OCI-LY7 (cell line): ENCODE measurements around the gene PC. TPM values are rescaled to one million over a fixed set of nuclear protein-coding genes. Genes with fewer than 3 reads are reported as not detected.

Source experiments
- BruUV-seq: library from RNA; stranded (reverse); fragments of 400-500 nt; replicated peaks from 2 replicates; lab custom pipeline; 2021; lab: Mats Ljungman, UMichigan
- CTCF ChIA-PET: fragments of 300-600 bp; sonication (Branson Sonifier 250); formaldehyde crosslinking; loops from one replicate; lab custom pipeline; 2022; ENCODE audit warnings: antibody characterized with exemption; ENCODE audit not compliant: unreplicated experiment; lab: Charles Lee
- POLR2A ChIA-PET: fragments of 300-600 bp; sonication (Branson Sonifier 250); formaldehyde crosslinking; loops from one replicate; lab custom pipeline; 2022; ENCODE audit warnings: antibody characterized with exemption; lab: Charles Lee
- DNase-seq: peaks from one replicate; pipeline ENCODE4 v3.0.0-alpha.2; 2015; ENCODE audit warnings: low spot score
- H2AFZ ChIP-seq: fragments of 200-600 bp; sonication (generic), shearing (Covaris generic); 2 replicates; pipeline ENCODE4 v1.6.1; 2014; ENCODE audit warnings: mild to moderate bottlenecking, antibody characterized with exemption, low read length, moderate library complexity
- H3K27ac ChIP-seq: fragments of 200-600 bp; sonication (generic); 2 replicates; pipeline ENCODE4 v1.5.1; 2014; ENCODE audit warnings: mixed run types, low read depth, mild to moderate bottlenecking, moderate library complexity, low read length, inconsistent platforms; ENCODE audit not compliant: poor library complexity, severe bottlenecking
- H3K36me3 ChIP-seq: fragments of 200-600 bp; sonication (generic); 2 replicates; pipeline ENCODE4 v1.6.1; 2014; ENCODE audit warnings: mild to moderate bottlenecking, antibody characterized with exemption, low read length, moderate library complexity, mixed read lengths; ENCODE audit not compliant: insufficient read depth
- H3K4me1 ChIP-seq: fragments of 200-600 bp; sonication (generic); 2 replicates; pipeline ENCODE4 v1.5.1; 2014; ENCODE audit warnings: mild to moderate bottlenecking, low read length; ENCODE audit not compliant: insufficient read depth, poor library complexity, severe bottlenecking
- H3K4me2 ChIP-seq: fragments of 200-600 bp; sonication (generic); 2 replicates; pipeline ENCODE4 v1.6.1; 2014; ENCODE audit warnings: mild to moderate bottlenecking, low read length
- H3K4me3 ChIP-seq: fragments of 200-600 bp; sonication (generic); 2 replicates; pipeline ENCODE4 v1.5.1; 2014; ENCODE audit warnings: mild to moderate bottlenecking, low read depth, low read length; ENCODE audit not compliant: poor library complexity, severe bottlenecking
- H3K79me2 ChIP-seq: fragments of 200-600 bp; sonication (generic); 2 replicates; pipeline ENCODE4 v1.6.1; 2016; ENCODE audit warnings: low read depth, mild to moderate bottlenecking, low read length, moderate library complexity, mixed read lengths; ENCODE audit not compliant: insufficient read depth
- H3K9me2 ChIP-seq: fragments of 200-600 bp; sonication (generic); 2 replicates; pipeline ENCODE4 v1.6.1; 2016; ENCODE audit warnings: mild to moderate bottlenecking, low read length, mixed read lengths; ENCODE audit not compliant: insufficient read depth
- H3K9me3 ChIP-seq: fragments of 200-600 bp; sonication (generic); 2 replicates; pipeline ENCODE4 v1.6.1; 2014; ENCODE audit warnings: mild to moderate bottlenecking, mixed run types, low read length, mixed read lengths
- H4K20me1 ChIP-seq: fragments of 200-600 bp; sonication (generic); 2 replicates; pipeline ENCODE4 v1.6.1; 2014; ENCODE audit warnings: mild to moderate bottlenecking, antibody characterized with exemption, low read length, moderate library complexity, mixed read lengths; ENCODE audit not compliant: insufficient read depth
- CTCF ChIP-seq: fragments of 200-600 bp; sonication (generic); conservative IDR thresholded peaks from 2 replicates; pipeline ENCODE4 v1.5.1; 2014; ENCODE audit warnings: mild to moderate bottlenecking, antibody characterized with exemption, low read length, moderate library complexity, mixed read lengths
- EZH2phosphoT487 ChIP-seq: fragments of 200-600 bp; sonication (generic); IDR thresholded peaks from 2 replicates; pipeline ENCODE4 v1.6.1; 2018; ENCODE audit warnings: low read depth, borderline replicate concordance, mild to moderate bottlenecking, mixed run types, antibody characterized with exemption, low read length, moderate library complexity, mixed read lengths
- intact Hi-C: fragments of 100-400 bp; cut with micrococcal nuclease; formaldehyde crosslinking; loops from one replicate; pipeline ENCODE4 v1.10.0; 2022; ENCODE audit not compliant: unreplicated experiment
- total RNA-seq, 2 experiments: library from RNA; depleted of rRNA in 1 of 2; stranded (reverse); fragments of >200 nt in 1 of 2; shearing (Covaris generic) in 1 of 2; gene quantifications; 2 replicates each; pipeline ENCODE4 v1.2.3, GENCODE V29; 2014 to 2022

Gene PC
- total RNA-seq, 2 experiments from 2014 or later, result 10.4 to 12.7 TPM

- intact Hi-C loops, result no loop called here
Measured at GRCh38 chr11:66887526-66887925, 70.7 kb downstream of the PC start.

GRCh38 chr11:66886671-66887221 is 71.4 kb downstream of the PC start:
- Histone ChIP-seq H3K9me2 (no peaks in the 10 kb centered on the region), H3K27ac (no peak overlapping the region), H3K9me3 (no peaks in the 10 kb centered on the region), H4K20me1 (no peaks in the 10 kb centered on the region), H3K4me1 (no peaks in the 10 kb centered on the region), H3K4me2 (no peak overlapping the region), H3K4me3 (no peak overlapping the region), H2AFZ (no peak overlapping the region), H3K79me2 (no peaks in the 10 kb centered on the region), H3K36me3 (no peaks in the 10 kb centered on the region)
- ChIA-PET POLR2A (interaction anchor here (0.5 kb wide), 1 partner anchor 432 kb away, joined by 3 read pairs; no protein-coding TSS in a partner anchor), CTCF (interaction anchor here (0.5 kb wide), 1 partner anchor 420 kb away, joined by 3 read pairs; no protein-coding TSS in a partner anchor)
- intact Hi-C loops, result no loop called here
- TF ChIP-seq EZH2phosphoT487 (no peak), CTCF (no peak)
- no TSS peak for BruUV-seq
- no peak for DNase-seq

More at GRCh38 chr11:66887526-66887925, 70.7 kb downstream of the PC start:
- TF ChIP-seq CTCF (no peak), EZH2phosphoT487 (no peak)
- no peak overlapping the region for H2AFZ ChIP-seq
- H3K36me3 ChIP-seq, result no peaks in the 10 kb centered on the region
- H3K9me3 ChIP-seq, result no peaks in the 10 kb centered on the region
- DNase-seq, result no peak
- no peak overlapping the region for H3K4me2 ChIP-seq
- CTCF ChIA-PET, result no interaction called here
- no peaks in the 10 kb centered on the region for H3K9me2 ChIP-seq
- H4K20me1 ChIP-seq, result no peaks in the 10 kb centered on the region
- no peaks in the 10 kb centered on the region for H3K79me2 ChIP-seq
- POLR2A ChIA-PET, result no interaction called here
- H3K4me1 ChIP-seq, result no peaks in the 10 kb centered on the region
- no peak overlapping the region for H3K27ac ChIP-seq
- no TSS peak for BruUV-seq
- H3K4me3 ChIP-seq, result no peak overlapping the region

- no peak for TF ChIP-seq CTCF
- no peak for TF ChIP-seq EZH2phosphoT487
- Histone ChIP-seq H3K9me2 (no peaks in the 10 kb centered on the region), H3K36me3 (no peaks in the 10 kb centered on the region), H3K4me2 (no peak overlapping the region), H2AFZ (no peak overlapping the region), H3K4me1 (no peaks in the 10 kb centered on the region), H3K27ac (no peak overlapping the region), H4K20me1 (no peaks in the 10 kb centered on the region), H3K79me2 (no peaks in the 10 kb centered on the region), H3K4me3 (no peak overlapping the region), H3K9me3 (no peaks in the 10 kb centered on the region)
- DNase-seq, result no peak
- POLR2A ChIA-PET, result no interaction called here
- intact Hi-C loops, result no loop called here
- no TSS peak for BruUV-seq
- CTCF ChIA-PET, result interaction anchor here (0.5 to 0.6 kb wide), 2 partner anchors 420 to 786 kb away, joined by 3 read pairs; no protein-coding TSS in a partner anchor
Measured at GRCh38 chr11:66885950-66886440, 72.2 kb downstream of the PC start.
